AG08395 (cell line): ENCODE results near the gene ENC1.
A peak's percentile ranks its signal among the peaks of the same experiment; 100 is the strongest.

ENCODE experiments used
- DNase-seq: peaks from one replicate; pipeline ENCODE4 v3.0.0; 2012; ENCODE audit warnings: mixed read lengths, low spot score

Gene ENC1

GRCh38 chr5:74631081-74631953, 9.2 kb downstream of the ENC1 start:
- no peak for DNase-seq

DNA sequence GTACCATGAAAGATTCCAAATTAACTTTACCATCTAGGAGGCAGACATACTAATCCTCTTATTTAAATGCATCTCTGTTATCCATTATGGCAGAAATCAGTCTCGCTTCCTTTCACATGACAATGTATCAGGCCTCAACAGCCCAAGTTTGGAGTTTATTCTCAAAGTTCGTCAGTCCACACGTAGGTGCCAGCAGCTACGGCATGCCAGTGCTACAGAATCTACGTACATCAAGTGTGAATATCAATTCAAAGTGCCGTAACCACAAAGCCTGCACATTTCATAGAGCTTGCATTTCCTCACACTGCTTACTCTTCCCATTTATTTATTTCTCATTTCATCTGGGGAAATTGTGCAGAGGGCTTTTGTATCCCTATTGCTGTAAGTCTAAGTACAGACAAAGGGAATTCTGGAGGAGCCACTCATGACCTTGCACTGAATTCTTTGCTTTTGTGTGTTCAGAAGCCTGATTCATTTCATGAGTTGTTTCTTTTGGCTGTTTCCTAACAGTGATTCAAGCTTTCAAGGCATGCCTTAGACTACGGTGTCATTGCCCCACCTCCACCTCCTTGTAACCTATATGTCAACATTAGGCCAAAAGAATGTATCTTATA, 10.0 kb downstream of the ENC1 start:
- peak; percentile 68 for DNase-seq

- no peak for DNase-seq
Observed at GRCh38 chr5:74629326-74629725, 11.2 kb downstream of the ENC1 start.

GRCh38 chr5:74628359-74628758, 12.2 kb downstream of the ENC1 start:
- no peak for DNase-seq

DNA sequence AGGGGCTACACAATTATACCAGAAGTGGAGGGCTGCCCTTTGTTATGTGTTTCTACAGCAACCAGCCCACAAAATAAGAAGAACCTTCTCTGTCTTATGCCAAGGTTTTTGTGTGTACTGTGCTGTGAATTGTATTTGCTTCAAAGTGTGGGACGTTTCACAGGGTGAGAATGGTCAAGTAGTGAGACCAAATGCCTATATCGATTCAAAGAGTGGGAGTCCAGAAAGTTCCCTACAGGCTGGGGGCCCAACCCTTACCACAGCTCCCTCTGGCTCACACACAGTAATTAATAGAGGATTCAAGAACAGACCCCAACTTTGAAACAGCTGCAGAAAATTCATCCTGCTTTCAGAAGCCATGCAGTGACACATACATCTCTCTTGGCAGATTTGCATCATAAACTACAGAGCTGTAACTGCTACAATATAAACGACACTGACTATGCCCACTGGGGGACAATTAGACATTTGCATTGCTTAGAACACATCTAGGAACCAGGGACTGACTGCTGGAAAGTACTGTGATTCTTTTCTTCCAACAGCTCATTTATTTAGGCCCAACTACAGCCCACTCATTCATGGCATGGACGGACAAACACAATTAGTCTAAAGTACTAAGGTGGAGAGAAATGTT, 12.8 kb downstream of the ENC1 start:
- DNase-seq = no peak

GRCh38 chr5:74626386-74627222, 13.9 kb downstream of the ENC1 start:
- no peak for DNase-seq

GRCh38 chr5:74625742-74626241, 14.7 kb downstream of the ENC1 start:
- no peak for DNase-seq

- no peak for DNase-seq
Observed at GRCh38 chr5:74624931-74625505, 15.5 kb downstream of the ENC1 start.

DNA sequence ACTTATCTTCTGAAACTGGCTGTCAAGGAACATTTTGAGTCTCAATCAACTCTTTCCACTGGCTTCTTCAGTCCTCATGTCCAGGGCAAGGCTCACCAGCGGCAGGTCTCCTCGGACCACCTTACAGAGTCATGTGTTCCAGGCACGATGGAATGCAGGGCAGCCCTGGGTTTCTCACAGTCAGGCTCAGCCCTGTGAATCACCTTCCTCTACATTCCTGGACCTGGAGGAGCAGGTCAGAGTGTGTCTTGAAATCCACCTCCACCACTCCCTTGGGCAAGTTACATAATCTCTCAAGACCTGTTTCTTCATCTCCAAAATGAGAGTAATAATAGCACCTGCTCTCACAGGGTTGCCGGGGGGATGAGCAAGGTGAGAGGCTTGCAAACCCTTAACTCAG, 16.0 kb downstream of the ENC1 start:
- DNase-seq = no peak

GRCh38 chr5:74623748-74624408, 16.6 kb downstream of the ENC1 start:
- DNase-seq = no peak

- no peak for DNase-seq
Observed at GRCh38 chr5:74623006-74623611, 17.4 kb downstream of the ENC1 start.

GRCh38 chr5:74622122-74622521, 18.4 kb downstream of the ENC1 start:
- no peak for DNase-seq

GRCh38 chr5:74621492-74621891, 19.0 kb downstream of the ENC1 start:
- DNase-seq = no peak

- DNase-seq = no peak
Observed at GRCh38 chr5:74619308-74619707, 21.2 kb downstream of the ENC1 start.

DNA sequence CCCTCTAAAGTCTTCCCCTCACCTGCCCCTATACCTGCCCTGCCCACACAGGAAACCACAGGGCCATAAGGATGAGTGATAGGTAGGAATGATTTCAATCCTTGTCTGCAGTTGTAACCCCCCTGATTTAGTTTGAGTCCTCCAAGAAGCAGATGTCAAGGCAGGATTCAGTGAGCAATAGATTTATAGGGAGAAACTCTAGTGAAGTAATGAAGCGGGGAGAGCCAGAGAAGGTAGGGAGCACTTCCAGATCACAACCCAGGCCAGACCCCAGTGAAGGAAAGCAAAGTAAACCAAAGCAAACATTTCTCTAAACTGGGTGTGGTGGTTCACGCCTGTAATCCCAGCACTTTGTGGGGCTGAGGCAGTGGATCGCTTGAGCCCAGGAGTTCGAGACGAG, 22.4 kb downstream of the ENC1 start:
- no peak for DNase-seq

DNA sequence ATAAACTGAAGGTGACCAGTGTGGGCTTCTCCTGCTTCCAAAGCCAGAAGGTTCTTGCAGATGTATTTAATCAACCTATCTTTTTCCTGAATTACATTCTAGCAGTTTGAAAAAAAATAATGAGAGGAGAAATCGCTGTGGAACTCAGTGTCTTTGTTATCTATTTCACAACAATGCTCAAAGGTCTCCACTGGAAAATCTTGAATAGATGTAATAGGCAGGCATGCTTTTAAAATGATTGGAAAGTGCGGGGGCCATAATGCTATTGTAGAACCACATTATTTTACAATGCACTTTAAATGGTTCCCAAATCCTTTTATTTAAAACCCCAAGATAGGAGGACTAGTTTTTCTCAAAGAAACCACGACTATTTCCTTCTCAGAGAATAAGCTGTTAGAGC, 23.3 kb downstream of the ENC1 start:
- DNase-seq = no peak

DNA sequence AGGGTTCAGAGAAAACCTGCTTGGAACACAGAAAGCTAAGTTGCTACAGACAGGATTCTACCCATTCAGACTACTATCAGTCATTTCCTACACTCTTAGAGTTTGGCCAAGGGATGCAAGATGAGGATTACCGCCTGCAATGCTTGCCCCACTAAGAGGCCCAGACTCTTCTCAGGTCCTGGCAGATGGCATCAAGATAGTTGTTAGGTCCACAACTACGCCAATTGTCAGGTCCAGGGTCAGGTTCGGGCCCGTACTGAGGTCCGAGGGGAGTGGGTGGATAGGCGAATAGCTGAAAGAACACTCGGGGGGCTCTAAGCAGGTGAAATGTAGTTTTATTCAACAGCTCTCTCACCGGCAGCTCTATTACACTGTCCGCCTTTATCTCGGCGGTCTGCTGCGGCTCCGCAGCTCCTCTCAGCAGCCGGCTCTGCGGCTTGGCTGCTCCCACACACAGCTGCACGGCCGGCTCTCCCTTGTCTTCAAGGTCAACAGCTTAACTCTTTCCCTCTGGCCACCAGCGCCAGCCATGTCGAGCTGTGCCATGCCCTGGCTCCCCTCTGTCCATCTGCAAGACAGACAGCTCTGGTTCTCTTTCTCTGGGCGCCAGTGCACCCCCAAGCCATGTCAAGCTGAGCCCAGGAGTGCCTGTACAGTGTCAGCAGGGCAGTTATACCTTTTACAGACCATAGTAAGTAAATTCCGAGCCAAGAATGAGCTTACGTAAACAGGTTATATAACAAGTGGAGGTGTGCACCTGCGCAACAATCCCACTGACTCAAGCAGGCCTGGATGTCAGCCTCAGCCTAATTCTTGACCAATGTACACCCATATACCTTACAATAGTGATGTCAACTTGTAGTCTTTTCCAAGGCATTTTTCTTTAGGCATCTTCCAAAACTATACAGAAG, 24.0 kb downstream of the ENC1 start:
- DNase-seq = no peak

DNA sequence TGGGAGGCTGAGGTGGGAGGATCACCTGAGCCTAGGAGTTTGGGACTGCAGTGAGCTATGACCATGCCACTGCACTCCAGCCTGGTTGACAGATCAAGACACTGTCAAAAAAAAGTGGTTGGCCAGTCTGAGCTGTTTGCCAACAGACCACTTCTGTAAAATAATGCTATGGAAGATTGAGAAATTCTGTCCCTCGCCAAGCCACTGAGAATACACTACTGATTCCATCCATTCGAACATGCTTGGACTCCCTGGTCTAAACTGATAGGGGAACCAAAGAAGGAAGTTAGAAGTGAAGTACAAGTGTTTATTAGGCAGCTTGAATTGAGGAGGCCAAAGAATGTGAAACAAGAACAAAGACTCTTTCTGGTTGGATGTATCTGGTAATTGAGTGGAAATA, 27.2 kb downstream of the ENC1 start:
- DNase-seq = no peak

DNA sequence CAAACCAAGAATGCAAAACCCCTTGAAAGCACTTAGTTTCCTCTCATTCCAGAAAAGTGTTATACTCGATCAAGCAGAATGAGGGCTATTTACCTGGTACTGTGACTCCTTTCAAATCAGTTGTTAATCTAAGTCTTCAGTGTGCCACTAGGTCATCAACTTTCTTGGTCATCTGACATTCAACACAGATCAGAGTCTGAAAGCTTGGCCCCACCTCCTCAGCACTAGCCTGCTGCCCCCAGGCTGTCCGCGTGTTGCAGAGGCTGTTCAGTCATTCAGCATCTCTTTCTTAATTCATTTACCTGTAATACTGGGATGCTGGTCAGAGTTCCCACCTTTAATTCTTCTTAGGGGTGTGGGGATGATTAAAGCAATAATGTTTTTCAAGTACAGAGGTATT, 28.5 kb downstream of the ENC1 start:
- DNase-seq = no peak
